HG03378 (cell line): ENCODE measurements around the gene MCEMP1.

ENCODE experiments used
- ATAC-seq: cut with Tn5 transposase; IDR thresholded peaks from one replicate; pipeline ENCODE4 v1.9.1; 2021; ENCODE audit warnings: mild to moderate bottlenecking, moderate library complexity; ENCODE audit not compliant: unreplicated experiment

The MCEMP1 gene

DNA sequence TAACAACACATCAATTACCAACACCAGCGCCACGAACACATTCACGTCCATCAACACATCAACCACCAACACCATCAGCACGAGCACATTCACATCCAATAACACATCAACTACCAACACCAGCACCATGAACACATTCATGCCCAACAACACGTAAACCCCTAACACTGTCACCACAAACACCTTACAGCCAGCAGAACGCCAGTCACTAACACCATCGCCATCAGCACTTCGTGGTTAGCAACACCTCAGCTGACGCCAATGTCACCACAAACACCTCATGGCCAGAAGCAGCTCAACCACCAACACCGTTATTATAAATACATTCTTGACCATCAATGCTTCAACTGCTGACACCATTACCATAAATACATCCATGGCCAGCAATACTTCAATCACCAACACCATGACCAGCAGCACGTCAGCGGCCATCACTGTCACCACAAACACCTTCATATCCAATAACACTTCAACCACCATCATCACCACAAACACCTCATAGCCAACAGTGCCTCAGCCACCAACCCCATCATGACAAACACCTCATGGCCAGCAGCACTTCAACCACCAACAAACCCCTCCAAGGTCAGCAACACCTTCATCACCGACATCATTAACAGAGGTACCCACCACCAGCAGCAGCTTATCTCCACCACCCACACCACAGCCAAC, 15.7 kb downstream of the MCEMP1 start:
- ATAC-seq = no peak

GRCh38 chr19:7694499-7694898, 17.6 kb downstream of the MCEMP1 start:
- ATAC-seq = no peak

GRCh38 chr19:7697721-7698287, 20.9 kb downstream of the MCEMP1 start:
- ATAC-seq = no peak

DNA sequence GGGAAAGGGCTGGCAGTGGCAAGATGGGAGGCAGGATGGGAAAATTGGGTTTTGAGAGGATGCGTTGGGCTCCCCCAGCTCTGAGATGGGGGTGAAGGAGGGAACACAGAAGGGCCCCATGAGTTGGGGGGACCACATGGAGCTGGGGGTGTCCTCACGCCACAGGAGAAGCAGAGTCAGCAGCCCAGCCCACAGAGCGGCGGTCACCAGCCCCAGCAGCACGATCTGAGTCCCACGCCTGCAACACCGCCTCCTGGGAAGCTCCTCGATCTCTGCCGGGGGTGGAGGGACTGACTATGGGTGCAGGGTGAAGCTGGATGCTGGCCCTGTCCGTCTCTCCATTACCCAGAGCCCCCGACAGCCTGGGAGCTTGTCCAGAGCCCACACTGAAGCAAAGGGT, 21.7 kb downstream of the MCEMP1 start:
- no peak for ATAC-seq

DNA sequence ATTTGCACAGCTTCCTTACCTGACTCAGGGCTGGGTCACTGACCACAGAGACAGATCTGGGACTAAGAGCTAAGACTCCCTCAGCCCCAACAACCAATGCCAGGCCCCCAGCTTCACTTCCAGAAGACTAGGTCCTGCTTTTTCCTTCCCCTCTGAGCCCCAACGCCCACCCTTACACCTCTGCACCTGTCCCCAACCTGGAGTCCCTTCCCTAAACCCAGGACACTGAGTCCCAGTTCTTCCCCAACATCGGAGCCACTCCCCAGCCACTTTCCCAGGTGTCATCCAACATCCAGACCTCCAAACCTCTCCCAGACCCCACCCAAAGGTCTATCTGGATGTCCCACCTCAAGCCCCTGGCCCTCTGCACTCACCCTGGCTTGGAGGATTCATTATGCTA, 22.1 kb downstream of the MCEMP1 start:
- no peak for ATAC-seq

GRCh38 chr19:7699417-7700401, 22.8 kb downstream of the MCEMP1 start:
- no peak for ATAC-seq

- ATAC-seq = no peak
Measured at GRCh38 chr19:7701049-7701653, 24.3 kb downstream of the MCEMP1 start.

DNA sequence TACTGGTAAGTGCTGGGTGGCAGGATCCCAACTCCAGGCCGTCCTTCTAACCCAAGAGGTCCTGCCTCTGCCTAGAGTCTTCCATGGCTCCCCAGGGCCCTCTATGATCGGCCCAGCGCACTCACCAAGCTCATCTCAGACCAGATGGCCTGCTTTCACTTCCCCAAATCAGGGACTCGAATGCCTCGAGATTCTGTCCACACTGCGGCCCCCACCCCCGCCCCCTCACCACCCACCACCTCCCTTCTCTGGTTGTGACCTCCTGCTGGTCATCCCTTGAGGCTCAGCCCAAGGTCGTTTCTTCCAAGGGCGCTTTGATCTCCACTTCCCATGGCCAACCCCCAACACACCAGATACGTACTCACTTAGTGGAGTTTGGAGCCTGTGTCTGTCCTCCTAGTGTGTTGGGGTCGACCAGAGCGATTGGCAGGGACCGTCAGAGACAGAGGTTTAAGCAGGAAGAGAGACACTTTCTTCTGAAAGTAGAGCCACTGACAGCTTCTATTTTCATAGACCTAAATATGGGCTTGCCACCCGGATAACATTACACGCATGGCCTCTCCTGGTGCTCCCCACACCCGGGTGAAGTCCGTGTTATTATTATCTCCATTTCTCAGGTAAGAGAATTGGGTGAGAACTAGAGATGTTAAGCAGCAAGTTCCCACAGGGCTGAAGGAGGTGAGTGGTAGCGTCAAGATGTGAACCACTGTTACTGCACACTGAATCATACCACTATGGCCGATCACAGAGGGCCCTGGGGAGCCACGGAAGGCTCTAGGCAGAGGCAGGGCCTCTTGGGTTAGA, 25.0 kb downstream of the MCEMP1 start, which contains the start of gene FCER2:
Gene FCER2, minus strand, starts transcription at position 478 of the 804 bp plus-strand sequence. CDS start 2,371 bp downstream, outside the sequence.
- peak; percentile 56 for ATAC-seq

GRCh38 chr19:7703332-7703731, 26.4 kb downstream of the MCEMP1 start:
- no peak for ATAC-seq

- no peak for ATAC-seq
Measured at GRCh38 chr19:7704280-7705060, 27.6 kb downstream of the MCEMP1 start.

DNA sequence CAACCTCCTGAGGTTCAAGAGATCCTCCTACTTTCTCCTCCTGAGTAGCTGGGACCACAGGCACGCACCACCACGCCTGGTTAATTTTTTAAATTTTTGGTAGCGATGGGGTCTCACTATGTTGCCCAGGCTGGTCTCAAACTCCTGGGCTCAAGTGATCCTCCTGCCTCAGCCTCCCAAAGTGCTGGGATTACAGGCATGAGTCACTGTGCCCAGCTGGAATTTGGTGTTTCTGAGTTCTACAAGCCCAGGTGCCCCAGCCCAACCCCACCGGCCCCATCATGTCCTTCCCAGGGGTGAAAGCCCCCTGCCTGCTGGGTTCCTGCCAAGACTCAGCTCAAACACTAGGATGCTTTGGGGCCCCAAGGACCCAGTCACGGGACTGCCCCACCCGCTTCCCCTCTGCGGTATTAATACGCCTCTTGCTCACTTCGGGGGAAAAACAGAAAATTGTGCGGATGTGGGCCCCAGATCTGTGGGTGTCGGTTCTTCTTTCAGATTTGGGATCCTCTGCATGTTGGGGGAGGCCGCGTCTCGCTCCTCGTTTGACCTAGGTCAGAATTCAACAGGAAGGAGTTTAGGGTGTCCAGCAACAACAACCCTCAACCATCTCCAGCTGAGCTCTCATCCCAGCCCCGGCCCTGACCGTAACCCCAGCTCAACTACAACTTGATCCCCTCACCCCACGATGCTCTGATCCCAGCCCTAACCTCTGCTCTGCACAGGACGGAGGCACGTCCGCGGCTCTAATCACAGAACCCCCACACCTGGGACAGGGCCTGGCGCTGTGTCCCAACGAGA, 28.7 kb downstream of the MCEMP1 start:
- ATAC-seq = peak; percentile 39

GRCh38 chr19:7706188-7706954, 29.5 kb downstream of the MCEMP1 start:
- ATAC-seq = no peak

DNA sequence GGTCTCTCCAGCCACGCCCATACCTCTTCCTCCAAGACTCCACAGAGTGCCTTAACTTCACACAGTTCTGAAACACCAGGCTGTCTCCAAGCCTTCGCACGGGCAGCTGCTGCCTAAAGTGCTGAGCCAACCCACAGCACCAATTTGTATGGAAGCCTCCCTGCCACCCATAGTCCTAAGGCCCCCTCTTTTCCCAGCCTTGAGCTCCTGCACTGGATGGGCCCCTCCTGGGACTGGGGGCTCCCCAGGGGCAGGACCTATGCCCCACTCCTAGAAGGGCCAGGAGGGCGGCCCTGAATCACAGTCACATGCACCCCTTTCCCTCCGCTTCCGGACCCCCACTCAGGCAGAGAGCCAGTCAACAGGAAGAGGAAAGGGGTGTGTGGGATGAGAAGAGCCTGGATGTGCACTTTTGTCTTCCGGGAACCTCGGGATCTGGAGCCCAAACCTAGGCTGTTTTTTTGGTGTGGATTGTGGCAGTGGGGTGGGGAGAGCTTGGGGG, 30.1 kb downstream of the MCEMP1 start:
- ATAC-seq = no peak

GRCh38 chr19:7709932-7710460, 33.1 kb downstream of the MCEMP1 start:
- no peak for ATAC-seq

DNA sequence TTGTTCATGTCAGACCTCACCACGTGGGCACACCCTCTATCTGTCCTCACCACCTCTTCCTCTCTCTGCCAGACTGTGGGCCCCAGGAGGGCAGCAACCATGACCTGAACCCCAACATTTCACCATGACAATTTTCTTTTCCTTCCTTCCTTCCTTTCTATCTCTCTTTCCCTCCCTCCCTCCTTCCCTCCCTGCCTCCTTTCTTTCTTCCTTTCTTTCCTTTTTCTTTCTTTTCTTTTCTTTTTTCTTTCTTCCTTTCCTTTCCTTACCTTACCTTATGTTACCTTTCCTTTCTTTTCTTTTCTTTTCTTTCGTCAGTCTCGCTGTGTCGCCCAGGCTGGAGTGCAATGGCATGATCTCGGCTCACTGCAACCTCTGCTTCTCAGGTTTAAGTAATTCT, 33.7 kb downstream of the MCEMP1 start:
- ATAC-seq = no peak

- ATAC-seq = no peak
Measured at GRCh38 chr19:7715671-7716070, 38.8 kb downstream of the MCEMP1 start.

- ATAC-seq = no peak
Measured at GRCh38 chr19:7716762-7717161, 39.9 kb downstream of the MCEMP1 start.

DNA sequence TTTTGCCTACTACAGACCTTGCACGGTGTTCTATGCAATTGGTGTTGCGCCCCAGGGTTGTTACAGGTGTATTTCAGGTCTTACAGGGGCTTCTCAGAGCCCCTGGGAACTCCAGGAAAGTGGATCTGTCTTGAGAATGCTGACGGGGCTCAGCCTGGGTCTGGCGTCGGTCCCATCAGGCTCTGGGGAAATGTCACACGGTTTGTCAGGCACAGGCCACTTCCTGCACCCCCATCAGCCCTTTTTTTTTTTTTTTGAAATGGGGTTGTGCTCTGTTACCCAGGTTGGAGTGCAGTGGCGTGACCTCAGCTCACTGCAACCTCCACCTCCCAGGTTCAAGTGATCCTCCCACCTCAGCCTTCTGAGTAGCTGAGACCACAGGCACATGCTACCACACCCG, 41.8 kb downstream of the MCEMP1 start:
- no peak for ATAC-seq
